CD14-positive monocyte (primary cell): Measurements from ENCODE around the gene UTP14A. TPM values are rescaled to one million over a fixed set of nuclear protein-coding genes. Genes with fewer than 3 reads are reported as not detected.

Experiments
- DNase-seq, 3 donors: peaks; one replicate each; pipeline ENCODE4 v3.0.0-alpha.2; 2011 to 2022
- H2AFZ ChIP-seq: 2 replicates; pipeline ENCODE4 v1.6.0; 2012; ENCODE audit warnings: mild to moderate bottlenecking, low read depth, low read length, inconsistent platforms; ENCODE audit not compliant: insufficient read depth, poor library complexity, severe bottlenecking
- H3K27ac ChIP-seq, 2 donors: 1 replicate in 1 of 2; 2 replicates in 1 of 2; pipeline ENCODE4 v1.5.1; 2012 to 2013; ENCODE audit warnings: low read length in 2 of 2, control low read depth in 1 of 2, inconsistent platforms in 1 of 2, low read depth in 1 of 2, mild to moderate bottlenecking in 1 of 2
- H3K27me3 ChIP-seq, 2 donors: one replicate each; pipeline versions ENCODE4 v1.6.0 to v1.6.1; 2011 to 2013; ENCODE audit warnings: low read length in 2 of 2; ENCODE audit not compliant: control insufficient read depth in 2 of 2, insufficient read depth in 2 of 2
- H3K36me3 ChIP-seq, 2 donors: replicated peaks in 1 of 2; 1 replicate in 1 of 2; 2 replicates in 1 of 2; pipeline versions ENCODE4 v1.5.1 to v1.6.1; 2012 to 2013; ENCODE audit warnings: low read length in 2 of 2, control low read depth in 1 of 2, inconsistent platforms in 1 of 2, mild to moderate bottlenecking in 1 of 2; ENCODE audit not compliant: insufficient read depth in 2 of 2, control insufficient read depth in 1 of 2
- H3K4me1 ChIP-seq, 2 donors: 1 replicate in 1 of 2; 2 replicates in 1 of 2; pipeline versions ENCODE4 v1.5.1 to v1.6.1; 2012 to 2013; ENCODE audit warnings: low read length in 2 of 2, control low read depth in 1 of 2, inconsistent platforms in 1 of 2, mild to moderate bottlenecking in 1 of 2, moderate library complexity in 1 of 2; ENCODE audit not compliant: insufficient read depth in 2 of 2, control insufficient read depth in 1 of 2
- H3K4me2 ChIP-seq: replicated peaks from 2 replicates; pipeline ENCODE3; 2012; ENCODE audit warnings: low read length, moderate library complexity, mild to moderate bottlenecking; ENCODE audit not compliant: poor library complexity, severe bottlenecking; ENCODE audit errors: extremely low read depth
- H3K4me3 ChIP-seq, 3 experiments: fragments of 200-600 bp in 1 of 3; sonication (generic) in 1 of 3; replicated peaks in 1 of 3; 1 replicate in 2 of 3; 2 replicates in 1 of 3; pipeline ENCODE4 v1.5.1; 2011 to 2013; ENCODE audit warnings: low read length in 3 of 3, mild to moderate bottlenecking in 3 of 3, control low read depth in 2 of 3, low read depth in 2 of 3, inconsistent platforms in 1 of 3, moderate library complexity in 1 of 3
- H3K79me2 ChIP-seq: 2 replicates; pipeline ENCODE4 v1.6.0; 2012; ENCODE audit warnings: mild to moderate bottlenecking, control low read depth, inconsistent platforms, low read length, moderate library complexity; ENCODE audit not compliant: insufficient read depth
- H3K9ac ChIP-seq: 2 replicates; pipeline ENCODE4 v1.6.0; 2017; ENCODE audit warnings: low read length, mild to moderate bottlenecking; ENCODE audit not compliant: insufficient read depth, poor library complexity, severe bottlenecking
- H3K9me3 ChIP-seq, 2 donors: replicated peaks in 1 of 2; 1 replicate in 1 of 2; 2 replicates in 1 of 2; pipeline versions ENCODE4 v1.5.1 to v1.6.1; 2012 to 2013; ENCODE audit warnings: low read length in 2 of 2, control low read depth in 1 of 2; ENCODE audit not compliant: control insufficient read depth in 1 of 2, insufficient read depth in 1 of 2
- H4K20me1 ChIP-seq: 2 replicates; pipeline ENCODE4 v1.6.0; 2012; ENCODE audit warnings: mild to moderate bottlenecking, low read length, control low read depth, moderate library complexity; ENCODE audit not compliant: insufficient read depth
- H3K27ac Mint-ChIP-seq, 7 donors: one replicate each; pipeline ENCODE4 v1.8.0; 2020; ENCODE audit warnings: mild to moderate bottlenecking in 7 of 7, mixed read lengths in 7 of 7, moderate library complexity in 6 of 7, inconsistent platforms in 2 of 7
- H3K27me3 Mint-ChIP-seq, 3 donors: one replicate each; pipeline ENCODE4 v1.8.0; 2021 to 2022; ENCODE audit warnings: low read depth in 3 of 3, mild to moderate bottlenecking in 3 of 3, mixed read lengths in 3 of 3, moderate library complexity in 3 of 3, inconsistent platforms in 1 of 3
- H3K36me3 Mint-ChIP-seq, 2 donors: one replicate each; pipeline ENCODE4 v1.8.0; 2020; ENCODE audit warnings: mixed read lengths in 2 of 2, inconsistent platforms in 1 of 2, mild to moderate bottlenecking in 1 of 2
- H3K4me1 Mint-ChIP-seq: one replicate; pipeline ENCODE4 v1.8.0; 2020; ENCODE audit warnings: mild to moderate bottlenecking, mixed read lengths
- H3K4me3 Mint-ChIP-seq, 2 donors: one replicate each; pipeline ENCODE4 v1.8.0; 2020; ENCODE audit warnings: mild to moderate bottlenecking in 2 of 2, mixed read lengths in 2 of 2, moderate library complexity in 1 of 2
- H3K9me3 Mint-ChIP-seq, 7 donors: one replicate each; pipeline ENCODE4 v1.8.0; 2020 to 2022; ENCODE audit warnings: mixed read lengths in 7 of 7, mild to moderate bottlenecking in 6 of 7, moderate library complexity in 6 of 7, inconsistent platforms in 2 of 7
- CTCF ChIP-seq: fragments of 200-600 bp; IDR thresholded peaks from one replicate; pipeline ENCODE4 v1.8.0; 2022; ENCODE audit warnings: antibody characterized with exemption, mild to moderate bottlenecking
- WGBS: methylation state at CpG from one replicate; pipeline ENCODE4 v1.1.5; 2013; ENCODE audit warnings: missing lambda C conversion rate; ENCODE audit not compliant: insufficient coverage; 5-methylcytosine and 5-hydroxymethylcytosine counted together
- intact Hi-C, 2 donors: fragments of 100-400 bp; cut with micrococcal nuclease; formaldehyde crosslinking; loops; one replicate each; pipeline versions ENCODE4 v1.15.0 to v1.15.1; 2023
- polyA plus RNA-seq, 3 donors: library from polyadenylated mRNA; depleted of rRNA in 1 of 3; unstranded in 2 of 3; stranded (reverse) in 1 of 3; fragments of 300-500 nt in 2 of 3; fragments of >200 nt in 1 of 3; fragmentation: Illumina TruSeq in 2 of 3; gene quantifications; 1 replicate in 2 of 3; 2 replicates in 1 of 3; pipeline ENCODE4 v1.2.3, GENCODE V29; 2012 to 2021

Gene UTP14A
- polyA plus RNA-seq, 3 donors: 2.9 to 5.5 (median 3.8) TPM

DNA sequence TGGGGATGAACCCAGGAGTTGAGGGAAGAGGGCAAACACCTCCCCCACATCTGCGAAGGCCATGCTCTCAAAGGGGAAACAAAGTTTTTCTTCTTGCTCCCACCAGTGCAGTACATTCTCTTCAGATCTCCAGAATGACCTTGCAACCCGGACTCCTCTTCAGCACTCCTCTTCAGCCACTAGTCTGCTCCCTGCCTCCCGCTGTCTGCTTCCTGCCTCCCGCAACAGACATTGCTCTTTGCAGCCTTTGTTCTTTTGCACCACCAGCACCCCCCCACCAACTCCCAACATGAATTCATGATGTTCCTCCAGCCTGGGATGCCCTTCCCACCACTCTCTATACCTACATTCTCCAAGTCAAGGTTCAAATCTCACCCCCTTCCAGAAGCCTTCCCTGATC, 32.1 kb downstream of the UTP14A start:
- Histone ChIP-seq H3K27ac (no peak overlapping the region), H3K4me1 (peaks cover 1 to 2% of the 10 kb centered on the region in 2 donors), H3K36me3 (no peaks in the 10 kb centered on the region), H3K4me3 (no peak overlapping the region), H2AFZ (no peak overlapping the region), H3K27me3 (peaks cover 2 to 8% of the 10 kb centered on the region in 2 donors), H3K9me3 (no peaks in the 10 kb centered on the region), H4K20me1 (no peaks in the 10 kb centered on the region), H3K9ac (no peak overlapping the region), H3K79me2 (no peaks in the 10 kb centered on the region), H3K4me2 (no peak overlapping the region)
- peak overlapping the region in 1 of 2 donors; percentile 27 for H3K4me3 Mint-ChIP-seq
- H3K27me3 Mint-ChIP-seq: peaks cover 17 to 26% (median 23%) of the 10 kb centered on the region in 3 donors
- DNase-seq: no peak
- WGBS: 95% methylated on average over 2 of the region's 4 CpGs
- H3K36me3 Mint-ChIP-seq: no peaks in the 10 kb centered on the region
- TF ChIP-seq CTCF: no peak
- peaks cover 0 to 9% (median 0%) of the 10 kb centered on the region in 7 donors for H3K9me3 Mint-ChIP-seq
- H3K4me1 Mint-ChIP-seq: peaks cover 3% of the 10 kb centered on the region
- H3K27ac Mint-ChIP-seq: no peak overlapping the region
- intact Hi-C loops: no loop called here

DNA sequence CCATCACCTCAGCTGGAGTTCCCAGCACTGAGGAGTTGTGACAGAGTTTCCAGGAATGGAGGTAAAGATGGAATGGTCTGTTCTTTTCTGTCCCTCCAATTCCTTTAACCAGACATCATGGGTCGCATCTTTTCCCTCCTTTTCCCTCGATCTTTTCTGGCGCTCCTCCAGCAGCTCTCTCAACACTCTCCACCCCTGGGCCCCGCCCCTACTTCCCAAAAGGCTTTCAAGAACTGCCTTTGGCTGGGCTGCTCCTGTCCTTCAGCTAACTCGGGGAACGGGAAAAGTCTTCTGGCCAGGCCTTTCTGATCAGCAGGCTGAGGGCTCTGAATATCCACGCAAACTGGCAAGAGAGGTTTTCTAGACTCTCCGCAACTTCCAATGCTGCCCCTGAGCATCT, 34.0 kb downstream of the UTP14A start:
- Histone ChIP-seq H3K27ac (no peak overlapping the region), H4K20me1 (no peaks in the 10 kb centered on the region), H3K4me2 (no peak overlapping the region), H3K9ac (no peak overlapping the region), H3K4me1 (no peaks in the 10 kb centered on the region), H3K9me3 (no peaks in the 10 kb centered on the region), H3K27me3 (peaks cover 0 to 2% of the 10 kb centered on the region in 2 donors), H2AFZ (no peak overlapping the region), H3K79me2 (no peaks in the 10 kb centered on the region), H3K4me3 (no peak overlapping the region), H3K36me3 (no peaks in the 10 kb centered on the region)
- peaks cover 0 to 3% (median 2%) of the 10 kb centered on the region in 7 donors for H3K9me3 Mint-ChIP-seq
- 76% methylated on average over 4 of the region's 8 CpGs for WGBS
- H3K27me3 Mint-ChIP-seq: peaks cover 3 to 16% (median 9%) of the 10 kb centered on the region in 3 donors
- intact Hi-C loops: no loop called here
- no peak for DNase-seq
- no peak for TF ChIP-seq CTCF
- no peak overlapping the region for H3K4me3 Mint-ChIP-seq
- no peak overlapping the region for H3K27ac Mint-ChIP-seq
- H3K4me1 Mint-ChIP-seq: peaks cover 2% of the 10 kb centered on the region
- no peaks in the 10 kb centered on the region for H3K36me3 Mint-ChIP-seq
